Measurements from ENCODE around the gene AFDN.

GRCh38 chr6:167796192-167796981 lies 30.3 kb upstream of the AFDN start:
- TF ChIP-seq CTCF (IDR thresholded peaks at IDR 0.05) = no peak
- TF ChIP-seq POLR2A (IDR thresholded peaks at IDR 0.05) = no peak
